Activated CD4-positive, alpha-beta T cell treated with anti-CD3 and anti-CD28 coated beads, Interleukin-2, amount 50 U/mL, for 16 hours (primary cell): ENCODE measurements around the gene ALDH18A1.
A peak's percentile ranks its signal among the peaks of the same experiment; 100 is the strongest.
"Not testable (repeated sequence)": the region's sequence is repeated elsewhere in the genome, so short reads cannot be mapped to it uniquely, and the experiment has no call there.

Experiments
- DNase-seq: peaks from one replicate; pipeline ENCODE4 v3.0.0-alpha.2; 2020

Gene ALDH18A1

GRCh38 chr10:95656291-95657164, at the start of gene ALDH18A1:
TSS of gene ALDH18A1 (minus strand) at chr10:95656711. CDS start at chr10:95653377, 3,334 bp downstream.
- DNase-seq = peak; percentile 94

GRCh38 chr10:95698415-95698814, 41.9 kb upstream of the ALDH18A1 start:
- no peak for DNase-seq

DNA sequence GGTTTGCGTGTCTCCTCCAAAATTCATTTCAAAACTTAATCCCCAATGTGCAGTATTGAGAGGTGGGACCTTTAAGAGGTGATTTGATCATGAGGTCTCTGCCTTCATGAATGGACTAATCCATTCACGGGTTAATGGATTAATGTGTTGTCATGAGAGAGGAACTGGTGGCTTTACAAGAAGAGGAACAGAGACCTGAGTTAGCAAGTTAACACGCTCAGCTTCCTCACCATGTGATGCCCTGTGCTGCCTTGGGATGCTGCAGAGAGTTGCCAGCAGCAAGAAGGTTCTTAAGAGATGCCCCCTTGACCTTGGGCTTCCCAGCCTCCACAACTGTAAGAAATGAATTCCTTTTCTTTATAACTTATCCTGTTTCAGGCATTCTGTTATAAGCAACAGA, 40.9 kb upstream of the ALDH18A1 start:
- DNase-seq = no peak

DNA sequence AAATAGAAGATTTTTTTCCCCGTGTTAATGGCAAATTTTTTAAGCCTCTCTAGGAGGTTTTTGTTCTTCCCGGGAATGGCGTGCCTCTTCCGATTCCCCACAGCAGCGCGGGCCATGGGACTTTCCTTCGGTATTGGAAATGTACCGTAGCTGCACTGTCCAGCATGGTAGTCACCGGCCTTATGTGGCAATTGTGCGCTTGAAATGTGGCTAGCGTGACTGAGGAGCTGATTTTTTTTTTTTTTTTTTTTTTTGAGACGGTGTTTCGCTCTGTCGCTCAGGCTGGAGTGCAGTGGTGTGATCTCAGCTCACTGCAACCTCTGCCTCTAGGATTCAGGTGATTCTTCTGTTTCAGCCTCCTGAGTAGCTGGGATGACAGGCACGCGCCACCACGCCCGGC, 38.2 kb upstream of the ALDH18A1 start:
- no peak for DNase-seq

DNA sequence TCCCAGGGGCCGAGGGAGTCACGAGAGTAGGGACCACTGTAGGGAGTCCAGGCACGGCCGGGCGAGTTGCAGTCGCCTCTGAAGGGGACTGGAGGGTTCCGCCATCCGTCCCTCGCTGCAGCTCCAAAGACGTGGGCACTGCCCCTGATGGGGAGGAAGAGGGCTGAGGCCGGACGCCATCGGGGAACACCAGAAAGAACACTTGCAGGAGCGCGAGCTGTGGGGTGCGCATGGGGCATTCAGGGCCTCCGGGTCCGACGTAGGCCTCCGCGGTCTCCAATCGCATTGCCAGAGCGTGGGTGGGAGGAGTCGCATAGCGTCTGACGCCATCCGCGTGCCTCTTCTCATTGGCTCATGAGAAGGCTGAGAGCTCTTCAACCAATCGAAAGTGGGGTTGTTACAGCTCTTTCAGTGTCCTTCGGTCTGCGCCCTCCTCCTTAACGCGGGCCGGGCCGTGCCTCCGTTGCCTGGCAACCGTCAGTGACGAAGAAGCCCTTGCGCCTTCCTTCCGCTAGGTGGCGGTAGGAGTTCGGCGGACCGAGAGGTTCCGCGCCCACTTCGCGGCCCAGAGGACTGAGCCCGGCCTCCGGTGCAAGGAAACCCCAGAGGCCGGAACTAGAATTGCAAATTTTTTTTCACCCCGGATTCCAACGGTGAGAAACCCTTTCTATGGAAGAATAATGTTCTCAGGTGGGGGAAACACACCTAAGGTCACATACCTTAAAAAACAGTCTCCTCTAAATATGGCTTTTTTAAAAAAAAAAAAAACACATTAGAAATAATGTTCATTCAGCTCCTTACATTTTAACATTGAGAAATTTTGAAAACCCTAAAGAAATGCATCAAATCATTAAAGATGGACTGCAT, 37.4 kb upstream of the ALDH18A1 start, which contains the start of gene TCTN3:
Gene TCTN3 (minus strand): TSS at position 260 of the 867 bp plus-strand sequence. CDS start 28 bp downstream, at position 232.
- DNase-seq = peak; percentile 99

DNA sequence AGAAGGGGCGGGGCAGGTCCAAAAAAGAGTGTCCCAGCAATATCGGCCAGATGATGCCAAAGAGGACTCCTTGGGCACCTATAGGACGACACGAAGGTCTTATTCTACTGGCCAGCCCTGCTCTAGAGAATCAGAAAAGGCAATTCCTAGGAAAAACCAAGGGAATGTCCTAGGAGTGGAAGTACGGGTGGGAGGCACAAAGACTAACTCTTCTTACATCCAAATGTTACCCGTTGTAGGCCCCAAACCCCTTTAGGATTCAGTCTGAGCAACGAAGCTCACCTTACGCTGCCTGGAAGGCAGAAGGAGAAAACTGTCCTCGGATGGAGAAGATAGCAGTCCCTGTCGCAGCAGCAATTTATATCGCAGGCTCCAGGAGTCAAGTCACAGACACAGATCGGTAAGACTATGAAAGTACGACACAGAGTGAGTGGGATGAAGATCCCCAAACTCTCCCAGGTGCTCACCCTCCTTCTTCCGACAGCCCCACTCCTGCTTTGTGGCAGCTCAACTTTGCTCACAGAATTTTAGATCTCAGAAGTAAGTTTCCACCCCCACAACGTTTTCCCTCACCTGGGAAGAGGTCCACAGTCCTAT, 36.7 kb upstream of the ALDH18A1 start:
- no peak for DNase-seq

DNA sequence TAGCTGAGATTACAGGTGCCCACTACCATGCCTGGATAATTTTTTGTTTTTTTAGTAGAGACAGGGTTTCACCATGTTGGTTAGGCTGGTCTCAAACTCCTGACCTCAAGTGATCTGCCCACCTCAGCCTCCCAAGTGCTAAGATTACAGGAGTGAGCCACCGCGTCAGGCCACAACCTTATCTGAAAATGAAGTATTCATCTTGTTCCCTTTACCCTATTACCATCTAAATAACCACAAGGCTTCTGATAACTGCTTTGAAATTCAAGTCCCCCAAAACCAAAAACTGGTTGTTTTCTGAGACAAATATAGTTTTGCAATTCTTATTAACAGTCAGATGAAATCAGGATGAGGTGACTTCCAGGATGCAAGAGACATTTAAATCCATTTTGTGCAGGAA, 34.8 kb upstream of the ALDH18A1 start:
- DNase-seq = peak; percentile 2

GRCh38 chr10:95688648-95689047, 32.1 kb upstream of the ALDH18A1 start:
- DNase-seq = peak; percentile 8

DNA sequence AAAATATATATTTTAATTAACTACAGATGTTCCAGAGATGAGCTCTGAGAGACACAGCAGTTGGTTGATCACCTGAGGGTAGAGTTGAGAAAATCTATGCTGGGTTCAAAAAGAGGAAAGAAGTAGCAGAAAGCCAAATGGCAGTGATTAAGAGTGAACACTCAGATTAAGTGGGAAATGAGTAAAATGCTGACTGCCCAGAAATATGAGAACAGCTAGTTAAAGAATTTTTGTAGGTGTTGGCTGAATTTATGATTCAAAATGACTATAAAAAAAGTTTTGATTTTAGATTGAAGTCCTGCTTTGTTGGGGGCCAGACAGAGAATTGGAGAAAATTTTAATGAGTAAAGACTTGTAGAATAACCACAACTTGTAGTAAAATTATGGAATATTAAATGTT, 27.5 kb upstream of the ALDH18A1 start:
- no peak for DNase-seq

GRCh38 chr10:95675403-95676116, 19.0 kb upstream of the ALDH18A1 start:
- no peak for DNase-seq

- no peak for DNase-seq
Observed at GRCh38 chr10:95674643-95675042, 18.1 kb upstream of the ALDH18A1 start.

DNA sequence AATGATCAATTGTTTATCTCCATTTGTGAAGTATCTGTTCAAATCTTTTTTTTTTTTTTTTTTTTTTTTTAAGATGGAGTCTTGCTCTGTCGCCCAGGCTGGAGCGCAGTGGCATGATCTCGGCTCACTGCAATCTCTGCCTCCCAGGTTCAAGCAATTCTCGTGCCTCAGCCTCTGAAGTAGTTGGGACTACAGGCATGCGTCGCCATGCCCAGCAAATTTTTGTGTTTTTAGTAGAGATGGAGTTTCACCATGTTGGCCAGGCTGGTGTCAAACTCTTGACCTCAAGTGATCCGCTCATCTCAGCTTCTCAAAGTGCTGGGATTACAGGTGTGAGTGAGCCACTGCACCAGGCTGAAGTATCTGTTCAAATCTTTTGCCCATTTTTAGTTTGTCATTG, 16.1 kb upstream of the ALDH18A1 start:
- not testable (repeated sequence) for DNase-seq

GRCh38 chr10:95664543-95664942, 8.0 kb upstream of the ALDH18A1 start:
- DNase-seq = no peak

- no peak for DNase-seq
Observed at GRCh38 chr10:95663496-95663895, 7.0 kb upstream of the ALDH18A1 start.

DNA sequence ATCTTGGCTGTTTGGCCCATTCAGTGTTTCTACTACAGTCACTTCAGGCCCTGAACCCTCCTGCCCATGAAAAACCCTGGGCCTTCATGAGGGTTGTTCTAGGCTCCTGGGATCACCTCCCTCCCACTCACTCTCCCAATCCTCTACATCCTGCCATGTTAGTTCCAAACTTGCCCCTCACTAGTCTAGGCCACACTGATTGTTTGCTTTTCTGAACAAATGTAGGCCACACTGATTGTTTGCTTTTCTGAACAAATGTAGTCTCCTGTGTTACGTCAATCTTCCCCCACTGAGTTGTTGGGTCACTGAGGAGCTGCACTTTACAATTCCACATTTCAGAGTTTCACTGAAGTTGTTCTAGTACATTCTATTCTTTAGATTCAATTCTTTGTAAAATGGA, 5.3 kb upstream of the ALDH18A1 start:
- DNase-seq = no peak

DNA sequence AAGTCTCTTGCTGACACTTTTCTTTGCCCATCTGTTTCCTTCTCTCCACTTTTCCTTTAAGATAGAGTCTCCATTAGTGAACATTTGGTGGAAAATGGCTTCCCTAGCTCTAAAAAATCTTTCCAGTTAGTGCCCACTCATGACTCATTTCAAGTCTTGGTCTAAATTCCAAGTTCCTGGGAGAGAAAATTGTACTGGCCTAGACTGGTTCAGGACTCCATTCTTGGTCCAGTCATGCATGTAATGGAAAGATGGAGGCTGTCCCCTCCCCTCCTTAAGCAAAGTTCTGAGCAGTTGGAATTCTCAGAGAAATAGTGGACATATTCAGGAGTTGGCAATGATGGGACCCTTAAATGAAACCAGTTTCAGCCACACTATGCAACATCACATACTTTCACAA, 3.8 kb upstream of the ALDH18A1 start:
- DNase-seq = no peak

DNA sequence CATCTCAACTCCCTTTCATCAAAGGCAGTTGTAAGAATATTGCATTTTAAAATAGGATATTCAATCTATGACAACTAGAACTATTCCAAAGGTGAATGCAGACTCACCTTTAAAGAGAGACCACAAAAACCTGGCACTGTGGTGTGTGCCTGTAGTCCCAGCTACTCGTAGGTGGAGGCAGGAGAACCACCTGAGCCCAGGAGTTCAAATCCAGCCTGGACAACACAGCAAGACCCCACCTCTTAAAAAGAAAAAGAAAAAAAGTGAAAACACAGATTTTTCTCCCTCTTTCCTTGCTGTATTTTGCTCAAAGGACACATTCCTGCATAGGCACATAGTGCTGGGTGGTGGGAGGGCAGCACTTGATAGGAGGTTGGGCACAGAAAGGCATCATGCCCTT, 739 bp upstream of the ALDH18A1 start:
- DNase-seq = no peak

DNA sequence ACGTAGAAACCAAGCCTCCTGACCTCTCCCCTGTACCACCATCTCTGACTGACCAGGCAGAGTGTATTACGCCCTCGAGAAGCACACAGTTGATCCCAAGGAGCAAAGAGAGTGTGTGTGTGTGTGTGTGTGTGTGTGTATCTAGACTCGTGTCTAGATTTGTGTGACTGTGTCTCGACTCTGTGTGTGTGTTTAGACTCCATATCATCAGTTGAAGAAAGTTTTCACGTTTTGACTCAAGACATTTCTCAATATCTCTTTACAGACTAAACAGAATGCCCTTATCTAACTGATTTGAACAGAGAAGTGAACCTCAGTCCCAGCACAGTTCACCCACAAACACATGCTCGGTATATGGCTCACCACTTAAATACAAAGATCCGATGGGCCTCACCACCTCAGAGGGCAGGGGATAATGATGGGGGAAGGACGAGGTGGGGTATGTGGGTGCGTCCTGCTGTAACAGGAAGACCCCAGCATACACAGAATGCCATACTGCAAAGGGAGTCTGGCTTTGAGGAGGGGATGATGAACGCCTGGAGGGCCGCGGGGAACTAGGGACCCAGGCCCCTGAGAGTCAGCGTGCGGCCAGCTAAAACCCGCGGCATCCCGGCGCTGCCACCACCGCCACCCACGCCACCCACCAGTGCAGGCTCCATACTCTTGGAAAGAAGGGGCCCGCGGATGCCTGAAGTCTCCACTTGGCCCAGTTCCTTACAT, 780 bp downstream of the ALDH18A1 start:
- DNase-seq = peak; percentile 61

- no peak for DNase-seq
Observed at GRCh38 chr10:95653895-95654294, 2.6 kb downstream of the ALDH18A1 start.

- DNase-seq = no peak
Observed at GRCh38 chr10:95651346-95652060, 5.0 kb downstream of the ALDH18A1 start.

GRCh38 chr10:95650232-95650631, 6.3 kb downstream of the ALDH18A1 start:
- DNase-seq = no peak
